AG09319 (cell line): Measurements from ENCODE around the gene OTOGL.
"Not testable (repeated sequence)": the region's sequence is repeated elsewhere in the genome, so short reads cannot be mapped to it uniquely, and the experiment has no call there.

ENCODE experiments used
- DNase-seq: peaks from one replicate; pipeline ENCODE4 v3.0.0-alpha.2; 2010; ENCODE audit warnings: low read depth; ENCODE audit errors: extremely low read depth
- CTCF ChIP-seq: IDR thresholded peaks from 2 replicates; pipeline ENCODE4 v1.5.1; 2011; ENCODE audit warnings: low read depth, mild to moderate bottlenecking, inconsistent platforms, low read length, moderate library complexity

The OTOGL gene

DNA sequence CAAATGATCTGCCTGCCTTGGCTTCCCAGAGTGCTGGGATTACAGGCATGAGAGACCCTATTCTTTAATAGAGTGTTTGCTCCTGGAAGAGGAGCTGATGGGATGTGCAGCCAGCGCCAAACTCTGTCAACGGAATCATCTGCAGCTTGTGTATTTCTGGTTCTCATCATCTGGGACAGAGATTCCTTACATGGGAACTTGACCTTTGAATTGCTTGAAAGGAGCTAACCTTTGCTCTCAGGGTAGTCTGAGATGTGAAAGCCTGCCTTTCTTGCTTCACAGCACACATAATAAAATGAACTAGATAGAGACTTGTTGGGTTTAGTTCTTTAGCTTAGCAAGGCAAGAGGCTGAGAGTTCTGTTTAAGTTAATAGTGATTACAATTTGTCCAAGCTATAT, 120.0 kb downstream of the OTOGL start:
- no peak for TF ChIP-seq CTCF
- no peak for DNase-seq

GRCh38 chr12:80222261-80222660, 122.9 kb downstream of the OTOGL start:
- no peak for DNase-seq
- TF ChIP-seq CTCF, result no peak

GRCh38 chr12:80226576-80226975, 127.2 kb downstream of the OTOGL start:
- TF ChIP-seq CTCF, result no peak
- no peak for DNase-seq

DNA sequence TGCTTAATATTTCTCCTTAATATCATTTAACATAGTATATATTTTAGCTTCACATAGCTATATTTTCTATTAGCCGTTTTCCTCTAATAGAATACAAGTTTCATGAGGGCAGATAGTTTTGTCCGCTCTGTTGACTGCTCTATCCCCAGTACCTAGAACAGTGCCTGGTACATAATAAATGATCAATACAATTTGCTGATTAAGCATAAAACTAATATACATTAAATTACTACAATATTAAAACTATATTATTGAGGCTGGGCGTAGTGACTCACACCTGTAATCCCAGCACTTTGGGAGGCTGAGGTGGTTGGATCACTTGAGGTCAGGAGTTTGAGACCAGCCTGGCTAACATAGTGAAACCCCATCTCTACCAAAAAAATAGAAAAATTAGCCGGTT, 128.6 kb downstream of the OTOGL start:
- not testable (repeated sequence) for DNase-seq

- DNase-seq, result no peak
- TF ChIP-seq CTCF, result no peak
Measured at GRCh38 chr12:80230068-80230467, 130.7 kb downstream of the OTOGL start.

GRCh38 chr12:80232837-80233236, 133.5 kb downstream of the OTOGL start:
- no peak for DNase-seq
- TF ChIP-seq CTCF, result no peak

DNA sequence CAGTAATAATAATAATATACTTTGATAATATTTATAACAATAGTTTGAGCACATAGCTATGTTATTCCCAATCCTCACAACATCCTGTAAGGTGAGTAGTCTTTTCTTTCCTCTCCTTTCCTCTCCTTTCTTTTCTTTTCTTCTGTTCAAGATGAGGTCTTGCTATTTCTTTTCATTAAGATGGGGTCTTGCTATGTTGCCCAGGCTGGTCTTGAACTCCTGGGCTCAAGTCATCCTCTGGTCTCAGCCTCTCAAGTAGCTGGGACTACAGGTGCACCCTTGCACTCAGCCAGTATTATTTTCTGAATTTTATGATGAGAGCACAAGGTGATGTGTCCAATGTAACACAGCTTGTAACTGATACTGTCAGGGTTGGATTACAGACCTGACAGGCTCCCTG, 134.6 kb downstream of the OTOGL start:
- no peak for TF ChIP-seq CTCF
- DNase-seq, result no peak

GRCh38 chr12:80234667-80235066, 135.3 kb downstream of the OTOGL start:
- DNase-seq, result no peak
- no peak for TF ChIP-seq CTCF
